Measurements from ENCODE around the gene PARD6B. TPM values are rescaled to one million over a fixed set of nuclear protein-coding genes. Genes with fewer than 3 reads are reported as not detected.
A peak's percentile ranks its signal among the peaks of the same experiment; 100 is the strongest.

The PARD6B gene
- total RNA-seq, 1 donor from 2014 or later: 43.2 TPM

- H3K9me3 ChIP-seq: no peaks in the 10 kb centered on the region
- no peaks in the 10 kb centered on the region for H3K36me3 ChIP-seq
- peaks cover 13% of the 10 kb centered on the region for H3K27me3 ChIP-seq
- TF ChIP-seq, protein P1, sequence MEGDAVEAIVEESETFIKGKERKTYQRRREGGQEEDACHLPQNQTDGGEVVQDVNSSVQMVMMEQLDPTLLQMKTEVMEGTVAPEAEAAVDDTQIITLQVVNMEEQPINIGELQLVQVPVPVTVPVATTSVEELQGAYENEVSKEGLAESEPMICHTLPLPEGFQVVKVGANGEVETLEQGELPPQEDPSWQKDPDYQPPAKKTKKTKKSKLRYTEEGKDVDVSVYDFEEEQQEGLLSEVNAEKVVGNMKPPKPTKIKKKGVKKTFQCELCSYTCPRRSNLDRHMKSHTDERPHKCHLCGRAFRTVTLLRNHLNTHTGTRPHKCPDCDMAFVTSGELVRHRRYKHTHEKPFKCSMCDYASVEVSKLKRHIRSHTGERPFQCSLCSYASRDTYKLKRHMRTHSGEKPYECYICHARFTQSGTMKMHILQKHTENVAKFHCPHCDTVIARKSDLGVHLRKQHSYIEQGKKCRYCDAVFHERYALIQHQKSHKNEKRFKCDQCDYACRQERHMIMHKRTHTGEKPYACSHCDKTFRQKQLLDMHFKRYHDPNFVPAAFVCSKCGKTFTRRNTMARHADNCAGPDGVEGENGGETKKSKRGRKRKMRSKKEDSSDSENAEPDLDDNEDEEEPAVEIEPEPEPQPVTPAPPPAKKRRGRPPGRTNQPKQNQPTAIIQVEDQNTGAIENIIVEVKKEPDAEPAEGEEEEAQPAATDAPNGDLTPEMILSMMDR (IDR thresholded peaks at IDR 0.05): no peak
- H3K27ac ChIP-seq: no peak overlapping the region
- peaks cover 5% of the 10 kb centered on the region for H3K4me1 ChIP-seq
- DNase-seq (no peak), ATAC-seq (no peak)
- intact Hi-C loops (cut with DNase I): no loop called here
- no peak overlapping the region for H3K4me3 ChIP-seq
These were observed 43.0 kb upstream of the PARD6B start for GRCh38 chr20:50688256-50688975.

DNA sequence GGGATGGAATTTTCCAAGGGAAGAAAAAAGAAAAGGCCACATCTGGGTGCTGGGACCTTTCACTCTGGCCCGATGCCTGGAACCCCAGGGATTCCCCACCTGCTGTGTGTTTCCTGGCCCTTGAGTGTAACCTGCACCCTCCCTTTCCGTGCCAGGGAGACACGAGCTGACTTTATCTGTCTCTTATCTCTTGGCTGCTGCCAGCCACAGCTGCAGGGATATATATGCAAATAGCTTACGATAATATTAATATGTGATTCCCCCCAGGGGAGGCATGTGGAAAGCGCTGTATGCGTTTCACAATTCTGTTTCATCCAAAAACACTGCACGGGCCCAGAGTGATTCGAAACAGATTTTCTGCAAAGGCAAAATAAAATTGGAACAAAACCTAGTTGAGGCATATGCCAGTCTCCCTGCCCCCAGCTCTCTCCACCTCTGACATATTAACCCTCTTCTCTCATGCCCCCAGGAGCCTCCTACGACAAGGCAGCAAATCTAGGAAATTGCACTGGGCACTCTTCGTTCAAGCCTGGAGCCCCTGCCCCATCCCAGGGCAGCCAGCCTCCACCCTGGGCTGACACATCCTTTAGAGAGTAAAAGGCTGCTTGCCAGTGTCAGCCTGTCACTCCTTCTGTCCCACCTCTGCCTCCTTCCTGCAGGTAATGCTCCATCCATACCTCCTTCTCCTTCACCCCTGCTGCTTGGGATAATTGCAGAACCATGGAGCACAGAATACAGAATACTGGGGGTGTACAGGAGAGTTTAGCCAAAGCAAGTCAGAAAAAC is 41.3 kb upstream of the PARD6B start:
- H3K4me1 ChIP-seq: peaks cover 7% of the 10 kb centered on the region
- H3K27me3 ChIP-seq: peaks cover 13% of the 10 kb centered on the region
- ATAC-seq (no peak), DNase-seq (no peak)
- TF ChIP-seq, protein P1 (IDR thresholded peaks at IDR 0.05): no peak
- intact Hi-C loops (cut with DNase I): loop anchor here (10.0 kb wide), 1 partner anchor 55 kb away; no protein-coding TSS in a partner anchor
- no peaks in the 10 kb centered on the region for H3K36me3 ChIP-seq
- H3K4me3 ChIP-seq: peak overlapping the region; percentile 46
- no peaks in the 10 kb centered on the region for H3K9me3 ChIP-seq
- H3K27ac ChIP-seq: no peak overlapping the region

- intact Hi-C loops (cut with DNase I): loop anchor here (10.0 kb wide), 1 partner anchor 56 kb away; no protein-coding TSS in a partner anchor
- H3K36me3 ChIP-seq: no peaks in the 10 kb centered on the region
- H3K27me3 ChIP-seq: peaks cover 13% of the 10 kb centered on the region
- TF ChIP-seq, protein P1 (IDR thresholded peaks at IDR 0.05): no peak
- no peaks in the 10 kb centered on the region for H3K9me3 ChIP-seq
- peak within 1 kb of the TSS; percentile 47 for H3K27ac ChIP-seq
- ATAC-seq: peak; percentile 37
- H3K4me1 ChIP-seq: peaks cover 7% of the 10 kb centered on the region
- DNase-seq: no peak
- H3K4me3 ChIP-seq: peak within 1 kb of the TSS; percentile 46
These were observed 40.5 kb upstream of the PARD6B start, which contains the start of gene RIPOR3 for GRCh38 chr20:50690650-50691572. RIPOR3 (minus strand) TSS chr20:50691542; CDS start chr20:50691128, 414 bp downstream.

DNA sequence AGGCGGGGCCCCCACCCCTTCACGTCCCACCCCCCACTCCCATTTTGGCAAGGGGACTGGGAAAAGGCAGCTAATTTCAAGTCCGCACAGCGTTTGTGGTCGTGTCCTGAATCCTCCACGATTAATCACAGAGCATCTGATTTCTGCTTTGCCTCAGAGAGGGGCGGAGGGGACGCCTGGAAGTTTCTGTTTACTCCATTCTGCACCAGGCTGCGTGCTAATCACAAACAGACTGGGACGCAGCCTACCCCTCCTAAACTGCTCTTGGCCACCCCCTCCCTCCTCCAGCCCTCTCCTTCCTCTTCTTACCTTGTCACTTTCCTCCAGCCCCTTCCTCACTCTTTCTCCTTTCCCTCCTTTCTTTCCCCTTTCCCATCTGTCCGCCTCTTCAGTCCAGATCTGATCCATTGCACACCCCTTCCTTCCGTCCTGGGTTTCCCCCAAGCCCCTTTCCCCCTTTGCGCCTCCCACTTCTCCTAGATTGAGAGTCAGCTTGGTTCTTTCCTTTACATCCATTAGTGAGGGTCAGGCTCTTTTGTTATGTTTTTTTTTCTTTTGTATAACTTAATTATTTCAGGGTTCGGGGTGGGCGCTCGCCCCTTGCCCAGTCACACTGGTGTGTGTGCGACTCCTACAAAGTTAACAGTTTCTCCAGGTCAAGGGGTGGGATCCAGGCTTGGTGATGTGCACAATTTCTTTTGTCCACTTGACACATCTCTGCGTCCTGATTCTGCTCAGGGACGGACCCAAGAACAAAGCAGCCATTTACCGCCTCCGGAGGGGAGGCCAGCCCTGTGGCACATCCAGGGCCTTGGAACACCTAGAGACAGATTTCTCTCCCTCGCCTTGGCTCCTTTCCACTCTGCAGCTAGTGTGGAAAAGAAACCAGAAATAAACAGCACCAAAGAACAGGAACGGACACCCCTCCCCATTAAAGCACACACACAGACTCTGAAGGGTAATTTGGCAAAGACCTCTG is 39.5 kb upstream of the PARD6B start:
- ATAC-seq: peak; percentile 20
- TF ChIP-seq, protein P1 (IDR thresholded peaks at IDR 0.05): no peak
- intact Hi-C loops (cut with DNase I): loop anchor here (10.0 kb wide), 1 partner anchor 57 kb away; no protein-coding TSS in a partner anchor
- peaks cover 13% of the 10 kb centered on the region for H3K27me3 ChIP-seq
- H3K4me3 ChIP-seq: peak overlapping the region; percentile 46
- H3K9me3 ChIP-seq: no peaks in the 10 kb centered on the region
- H3K36me3 ChIP-seq: no peaks in the 10 kb centered on the region
- peak overlapping the region; percentile 47 for H3K27ac ChIP-seq
- H3K4me1 ChIP-seq: peaks cover 7% of the 10 kb centered on the region
- no peak for DNase-seq
